Upper lobe of left lung (tissue), 4 donors: ENCODE results near the gene PLA2G4B.

Experiments used
- POLR2A ChIP-seq, 4 donors: fragments of 450-650 bp; IDR thresholded peaks; one replicate each; pipeline ENCODE4 v1.5.1; 2016 to 2017; ENCODE audit warnings: antibody characterized with exemption in 4 of 4, mild to moderate bottlenecking in 2 of 4
- TF ChIP-seq, protein P1 (sequence below), 6 experiments: fragments of 450-650 bp in 4 of 6; fragments of 200-600 bp in 2 of 6; sonication (generic) in 2 of 6; IDR thresholded peaks; one replicate each; pipeline ENCODE4 v1.5.1; 2016 to 2019; ENCODE audit warnings: antibody characterized with exemption in 6 of 6

DNA sequence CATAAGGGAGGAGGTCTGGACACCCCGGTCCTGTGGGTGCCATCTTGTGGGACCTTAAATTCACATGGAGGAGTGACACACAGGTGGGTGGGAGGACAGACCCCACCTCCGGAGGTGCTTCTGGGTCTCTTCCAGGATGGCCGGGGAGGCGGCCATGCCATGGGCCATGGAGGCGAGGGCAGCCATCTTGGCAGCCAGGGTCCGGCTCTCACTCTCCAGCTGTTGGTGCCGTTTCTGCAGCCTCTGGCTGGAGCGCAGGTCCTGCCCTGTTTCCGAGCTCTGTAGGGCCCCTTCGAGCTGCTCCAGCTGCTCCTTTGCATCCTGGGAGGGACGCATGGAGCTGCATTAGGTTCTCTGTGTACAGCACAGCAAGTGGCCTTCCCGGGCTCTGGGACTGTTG lies 36.1 kb downstream of the PLA2G4B start:
- TF ChIP-seq POLR2A (IDR thresholded peaks at IDR 0.05): no peak
- TF ChIP-seq, protein P1, sequence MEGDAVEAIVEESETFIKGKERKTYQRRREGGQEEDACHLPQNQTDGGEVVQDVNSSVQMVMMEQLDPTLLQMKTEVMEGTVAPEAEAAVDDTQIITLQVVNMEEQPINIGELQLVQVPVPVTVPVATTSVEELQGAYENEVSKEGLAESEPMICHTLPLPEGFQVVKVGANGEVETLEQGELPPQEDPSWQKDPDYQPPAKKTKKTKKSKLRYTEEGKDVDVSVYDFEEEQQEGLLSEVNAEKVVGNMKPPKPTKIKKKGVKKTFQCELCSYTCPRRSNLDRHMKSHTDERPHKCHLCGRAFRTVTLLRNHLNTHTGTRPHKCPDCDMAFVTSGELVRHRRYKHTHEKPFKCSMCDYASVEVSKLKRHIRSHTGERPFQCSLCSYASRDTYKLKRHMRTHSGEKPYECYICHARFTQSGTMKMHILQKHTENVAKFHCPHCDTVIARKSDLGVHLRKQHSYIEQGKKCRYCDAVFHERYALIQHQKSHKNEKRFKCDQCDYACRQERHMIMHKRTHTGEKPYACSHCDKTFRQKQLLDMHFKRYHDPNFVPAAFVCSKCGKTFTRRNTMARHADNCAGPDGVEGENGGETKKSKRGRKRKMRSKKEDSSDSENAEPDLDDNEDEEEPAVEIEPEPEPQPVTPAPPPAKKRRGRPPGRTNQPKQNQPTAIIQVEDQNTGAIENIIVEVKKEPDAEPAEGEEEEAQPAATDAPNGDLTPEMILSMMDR (IDR thresholded peaks at IDR 0.05): no peak
